B cell (primary cell): ENCODE measurements around the gene LAMA4. TPM values are rescaled to one million over a fixed set of nuclear protein-coding genes. Genes with fewer than 3 reads are reported as not detected.

ENCODE experiments used
- ATAC-seq: fragments of 200-7000 bp; cut with Tn5 transposase; one replicate; pipeline ENCODE4 v1.10.0; 2021; ENCODE audit warnings: low read depth, mild to moderate bottlenecking, moderate number of reproducible peaks, moderate library complexity
- CTCF ChIA-PET: fragments of 350-600 bp; sonication (Branson Sonifier 250); formaldehyde crosslinking; loops from one replicate; lab custom pipeline; 2021; ENCODE audit warnings: antibody characterized with exemption, inconsistent platforms; lab: Charles Lee
- POLR2A ChIA-PET: fragments of 350-600 bp; sonication (Branson Sonifier 250); formaldehyde crosslinking; loops from one replicate; lab custom pipeline; 2021; ENCODE audit warnings: antibody characterized with exemption; lab: Charles Lee
- DNase-seq: peaks from one replicate; pipeline ENCODE4 v3.0.0; 2013
- H2AFZ ChIP-seq: 2 replicates; pipeline ENCODE4 v1.6.1; 2012; ENCODE audit warnings: mild to moderate bottlenecking, low read depth, low read length; ENCODE audit not compliant: insufficient read depth, poor library complexity, severe bottlenecking
- H3K27ac ChIP-seq, 2 donors: 1 replicate in 1 of 2; 2 replicates in 1 of 2; pipeline ENCODE4 v1.5.1; 2012 to 2013; ENCODE audit warnings: low read length in 2 of 2, mild to moderate bottlenecking in 2 of 2, moderate library complexity in 1 of 2
- H3K27me3 ChIP-seq, 4 experiments: fragments of 200-600 bp in 1 of 4; sonication (generic) in 1 of 4; replicated peaks in 1 of 4; 1 replicate in 2 of 4; 2 replicates in 2 of 4; pipeline versions ENCODE4 v1.6.1 to v1.7.0; 2013 to 2016; ENCODE audit warnings: low read length in 3 of 4, mild to moderate bottlenecking in 2 of 4, mixed read lengths in 1 of 4, moderate library complexity in 1 of 4; ENCODE audit not compliant: insufficient read depth in 4 of 4, control insufficient read depth in 3 of 4; ENCODE audit errors: control extremely low read depth in 1 of 4
- H3K36me3 ChIP-seq, 2 experiments: replicated peaks in 1 of 2; 1 replicate in 1 of 2; 2 replicates in 1 of 2; pipeline versions ENCODE4 v1.6.1 to v1.7.1; 2013; ENCODE audit warnings: low read length in 1 of 2; ENCODE audit not compliant: insufficient read depth in 2 of 2, control insufficient read depth in 1 of 2; ENCODE audit errors: control extremely low read depth in 1 of 2, extremely low read depth in 1 of 2
- H3K4me1 ChIP-seq, 2 donors: fragments of 200-600 bp in 1 of 2; sonication (generic) in 1 of 2; 1 replicate in 1 of 2; 2 replicates in 1 of 2; pipeline versions ENCODE4 v1.5.1 to v1.6.1; 2013 to 2017; ENCODE audit warnings: low read length in 2 of 2; ENCODE audit not compliant: control insufficient read depth in 2 of 2, insufficient read depth in 2 of 2
- H3K4me2 ChIP-seq: replicated peaks from 2 replicates; pipeline ENCODE3; 2012; ENCODE audit warnings: mild to moderate bottlenecking, low read depth, low read length; ENCODE audit not compliant: poor library complexity, severe bottlenecking
- H3K4me3 ChIP-seq, 5 experiments: fragments of 200-600 bp in 1 of 5; sonication (generic) in 1 of 5; 1 replicate in 3 of 5; 2 replicates in 2 of 5; pipeline versions ENCODE4 v1.5.1 to v1.7.0; 2011 to 2016; ENCODE audit warnings: low read length in 4 of 5, mild to moderate bottlenecking in 4 of 5, low read depth in 2 of 5, control low read depth in 1 of 5, moderate library complexity in 1 of 5; ENCODE audit not compliant: insufficient read depth in 1 of 5; ENCODE audit errors: control extremely low read depth in 1 of 5, extremely low read depth in 1 of 5
- H3K79me2 ChIP-seq: fragments of 200-600 bp; sonication (generic); one replicate; pipeline ENCODE4 v1.6.0; 2016; ENCODE audit warnings: low read length; ENCODE audit not compliant: control insufficient read depth, insufficient read depth
- H3K9ac ChIP-seq: fragments of 200-600 bp; sonication (generic); 2 replicates; pipeline ENCODE4 v1.6.1; 2017; ENCODE audit warnings: mild to moderate bottlenecking, low read length, moderate library complexity
- H3K9me3 ChIP-seq, 3 donors: one replicate each; pipeline versions ENCODE4 v1.6.1 to v1.7.1; 2013; ENCODE audit warnings: low read length in 2 of 3; ENCODE audit not compliant: control insufficient read depth in 2 of 3, insufficient read depth in 1 of 3; ENCODE audit errors: control extremely low read depth in 1 of 3
- H4K20me1 ChIP-seq: 2 replicates; pipeline ENCODE4 v1.6.0; 2012; ENCODE audit warnings: mild to moderate bottlenecking, low read length; ENCODE audit not compliant: insufficient read depth, control insufficient read depth, poor library complexity, severe bottlenecking
- H3K27ac Mint-ChIP-seq: one replicate; pipeline ENCODE4 v1.8.0; 2021; ENCODE audit warnings: mixed read lengths
- H3K27me3 Mint-ChIP-seq: one replicate; pipeline ENCODE4 v1.8.0; 2021; ENCODE audit warnings: mixed read lengths
- H3K4me1 Mint-ChIP-seq: one replicate; pipeline ENCODE4 v1.8.0; 2021; ENCODE audit warnings: mixed read lengths
- H3K4me3 Mint-ChIP-seq: one replicate; pipeline ENCODE4 v1.8.0; 2021; ENCODE audit warnings: mixed read lengths
- H3K9me3 Mint-ChIP-seq: one replicate; pipeline ENCODE4 v1.8.0; 2022; ENCODE audit warnings: mixed read lengths; ENCODE audit not compliant: insufficient read depth
- CTCF ChIP-seq: fragments of 200-600 bp; IDR thresholded peaks from one replicate; pipeline ENCODE4 v1.8.0; 2022; ENCODE audit warnings: antibody characterized with exemption, mild to moderate bottlenecking
- EZH2 ChIP-seq: IDR thresholded peaks from 2 replicates; pipeline ENCODE4 v1.6.1; 2012; ENCODE audit warnings: borderline replicate concordance, low read depth, mild to moderate bottlenecking, moderate library complexity, low read length; ENCODE audit not compliant: insufficient read depth, poor library complexity, severe bottlenecking
- WGBS: methylation state at CpG from one replicate; pipeline ENCODE4 v1.1.5; 2013; ENCODE audit warnings: missing lambda C conversion rate; ENCODE audit not compliant: insufficient coverage; 5-methylcytosine and 5-hydroxymethylcytosine counted together
- intact Hi-C: fragments of 100-400 bp; cut with micrococcal nuclease; formaldehyde crosslinking; loops from one replicate; pipeline ENCODE4 v1.10.0; 2022
- polyA plus RNA-seq: library from polyadenylated mRNA; depleted of rRNA; stranded (reverse); fragments of >200 nt; gene quantifications from 2 replicates; pipeline ENCODE4 v1.2.3, GENCODE V29; 2012
- total RNA-seq, 2 donors: library from RNA; stranded (reverse); fragments of 120-200 nt in 1 of 2; gene quantifications; 1 replicate in 1 of 2; 2 replicates in 1 of 2; pipeline versions ENCODE4 v1.2.3 to v1.2.4, GENCODE V29; 2013 to 2022

Gene LAMA4
- total and polyA plus RNA-seq, 2 donors (not counting 1 experiment from before 2014, with no cell fraction given): not detected

GRCh38 chr6:112189494-112189893, 64.9 kb downstream of the LAMA4 start:
- peaks cover 38% of the 10 kb centered on the region for H3K27me3 Mint-ChIP-seq
- no peaks in the 10 kb centered on the region for H3K4me1 Mint-ChIP-seq
- DNase-seq: no peak
- no peaks in the 10 kb centered on the region for H3K9me3 Mint-ChIP-seq
- ATAC-seq: no peak
- ChIA-PET CTCF (interaction anchor here (0.6 to 1.7 kb wide), 3 partner anchors 9 to 1175 kb away, joined by 3 to 6 read pairs (median 4); no protein-coding TSS in a partner anchor), POLR2A (no interaction called here)
- peaks cover 0 to 4% (median 0%) of the 10 kb centered on the region in 4 experiments for H3K27me3 ChIP-seq
- H3K27ac Mint-ChIP-seq: no peak overlapping the region
- H2AFZ ChIP-seq: no peak overlapping the region
- H3K4me2 ChIP-seq: no peak overlapping the region
- WGBS: 83% methylated on average over 2 of the region's 5 CpGs
- H3K9ac ChIP-seq: no peak overlapping the region
- no peak overlapping the region for H3K27ac ChIP-seq
- H3K4me3 Mint-ChIP-seq: no peak overlapping the region
- no peaks in the 10 kb centered on the region for H3K9me3 ChIP-seq
- H3K36me3 ChIP-seq: no peaks in the 10 kb centered on the region
- TF ChIP-seq EZH2 (no peak), CTCF (no peak)
- H4K20me1 ChIP-seq: no peaks in the 10 kb centered on the region
- intact Hi-C loops: no loop called here
- H3K4me1 ChIP-seq: no peaks in the 10 kb centered on the region
- H3K4me3 ChIP-seq: no peak overlapping the region
- no peaks in the 10 kb centered on the region for H3K79me2 ChIP-seq

DNA sequence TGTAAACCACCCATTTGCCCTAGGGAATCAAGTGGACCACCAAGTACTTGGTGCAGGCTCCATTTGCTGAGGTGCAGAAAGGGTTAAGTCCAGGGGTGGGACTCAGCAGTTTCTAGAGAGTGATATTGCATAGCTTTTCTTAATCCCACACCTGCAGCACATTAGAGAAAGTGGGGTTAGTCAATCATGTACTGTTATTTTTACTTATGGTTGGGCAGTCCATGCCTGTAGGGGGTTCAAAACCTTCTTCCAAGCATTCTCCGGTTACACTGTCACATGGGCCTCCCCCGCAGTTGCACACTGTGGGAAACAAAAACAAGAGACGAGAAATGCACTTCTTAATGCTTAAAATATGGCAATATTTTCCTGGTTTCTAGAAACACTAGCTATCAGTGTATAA, 65.5 kb downstream of the LAMA4 start:
- H3K4me3 Mint-ChIP-seq: no peak overlapping the region
- ChIA-PET CTCF (interaction anchor here (0.6 to 1.7 kb wide), 2 partner anchors 9 to 1791 kb away, joined by 3 to 6 read pairs; no protein-coding TSS in a partner anchor), POLR2A (no interaction called here)
- no CpG with 5 or more reads among the region's 3 CpGs for WGBS
- H3K4me1 Mint-ChIP-seq: no peaks in the 10 kb centered on the region
- Histone ChIP-seq H2AFZ (no peak overlapping the region), H3K4me1 (no peaks in the 10 kb centered on the region), H3K27me3 (peaks cover 0 to under 1% (median 0%) of the 10 kb centered on the region in 4 experiments), H3K9me3 (no peaks in the 10 kb centered on the region), H3K36me3 (no peaks in the 10 kb centered on the region), H4K20me1 (no peaks in the 10 kb centered on the region), H3K4me3 (no peak overlapping the region), H3K9ac (no peak overlapping the region), H3K4me2 (no peak overlapping the region), H3K79me2 (no peaks in the 10 kb centered on the region), H3K27ac (no peak overlapping the region)
- H3K9me3 Mint-ChIP-seq: no peaks in the 10 kb centered on the region
- H3K27ac Mint-ChIP-seq: no peak overlapping the region
- intact Hi-C loops: no loop called here
- ATAC-seq (no peak), DNase-seq (no peak)
- peaks cover 40% of the 10 kb centered on the region for H3K27me3 Mint-ChIP-seq
- no peak for TF ChIP-seq EZH2
- no peak for TF ChIP-seq CTCF
